Small intestine (tissue), 7 donors: ENCODE results near the gene GPT2. TPM values are rescaled to one million over a fixed set of nuclear protein-coding genes. Genes with fewer than 3 reads are reported as not detected.
"Not testable (repeated sequence)": the region's sequence is repeated elsewhere in the genome, so short reads cannot be mapped to it uniquely, and the experiment has no call there.

Experiments
- DNase-seq, 2 donors: peaks; one replicate each; pipeline versions ENCODE4 v3.0.0 to v3.0.0-alpha.2; 2013
- FAIRE-seq: peaks from 2 replicates; lab custom pipeline; 2012; peaks lifted over from hg19 to GRCh38; lab: Jason Lieb, UNC
- H3K27ac ChIP-seq, 3 donors: one replicate each; pipeline ENCODE4 v1.5.1; 2013; ENCODE audit warnings: low read length in 2 of 3, mild to moderate bottlenecking in 2 of 3, control low read depth in 1 of 3, inconsistent platforms in 1 of 3, low read depth in 1 of 3, moderate library complexity in 1 of 3
- H3K27me3 ChIP-seq, 3 donors: one replicate each; pipeline ENCODE4 v1.6.1; 2013; ENCODE audit warnings: low read length in 3 of 3, inconsistent platforms in 1 of 3; ENCODE audit not compliant: control insufficient read depth in 3 of 3, insufficient read depth in 3 of 3
- H3K36me3 ChIP-seq, 3 donors: one replicate each; pipeline ENCODE4 v1.6.1; 2013; ENCODE audit warnings: low read length in 3 of 3, inconsistent platforms in 1 of 3, low read depth in 1 of 3, mild to moderate bottlenecking in 1 of 3, moderate library complexity in 1 of 3; ENCODE audit not compliant: control insufficient read depth in 3 of 3, insufficient read depth in 2 of 3
- H3K4me1 ChIP-seq, 3 donors: one replicate each; pipeline ENCODE4 v1.6.1; 2013; ENCODE audit warnings: low read length in 2 of 3, inconsistent platforms in 1 of 3, low read depth in 1 of 3, mild to moderate bottlenecking in 1 of 3, moderate library complexity in 1 of 3; ENCODE audit not compliant: control insufficient read depth in 3 of 3, insufficient read depth in 2 of 3
- H3K4me3 ChIP-seq, 3 donors: one replicate each; pipeline ENCODE4 v1.5.1; 2013; ENCODE audit warnings: low read length in 3 of 3, control low read depth in 1 of 3, inconsistent platforms in 1 of 3, low read depth in 1 of 3, mild to moderate bottlenecking in 1 of 3, moderate library complexity in 1 of 3
- H3K9me3 ChIP-seq, 2 donors: one replicate each; pipeline ENCODE4 v1.6.1; 2013; ENCODE audit warnings: low read depth in 1 of 2, low read length in 1 of 2; ENCODE audit not compliant: control insufficient read depth in 2 of 2, insufficient read depth in 1 of 2
- WGBS, 3 donors: extraction: QIAGEN DNeasy Blood & Tissue Kit; methylation state at CpG; one replicate each; pipeline ENCODE4 v1.1.7; 2013; 5-methylcytosine and 5-hydroxymethylcytosine counted together
- polyA plus RNA-seq, 4 donors: library from polyadenylated mRNA; stranded (reverse) in 3 of 4; unstranded in 1 of 4; fragments of 200-250 nt in 3 of 4; fragments of 120-200 nt in 1 of 4; gene quantifications; one replicate each; pipeline versions ENCODE4 v1.2.1 to v1.2.3, GENCODE V29; 2013
- donor health status: healthy with polysubstance abuse.
- donor health status: control.
- donor health status: control.
- donor health status: Bipolar disorder and iron deficiency.
- donor health status: healthy.

GPT2 gene
- polyA plus RNA-seq, 4 donors = 2.2 to 25.4 (median 7.4) TPM

DNA sequence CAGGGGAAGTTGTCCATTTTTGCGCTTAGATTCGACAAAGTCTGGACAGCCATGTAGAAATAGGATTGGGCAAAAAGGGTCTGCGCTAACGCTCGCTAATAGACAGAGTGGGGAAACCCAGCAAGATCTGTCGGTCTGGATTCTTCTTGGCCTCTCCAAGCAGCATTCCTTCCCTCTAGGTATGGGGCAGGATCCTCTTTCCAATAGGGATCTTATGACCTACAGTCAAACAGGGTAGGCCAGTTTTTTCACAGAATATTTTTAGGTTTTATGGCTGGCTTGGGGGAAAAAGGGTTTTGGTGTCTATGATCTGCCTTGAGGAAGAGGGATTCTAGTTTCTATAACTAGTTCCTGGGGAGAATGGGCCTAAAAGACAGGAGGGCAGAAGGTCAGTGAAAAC, 26.0 kb upstream of the GPT2 start:
- WGBS, 3 donors = 97% methylated on average over 6 of the region's 6 CpGs
- H3K27me3 ChIP-seq = no peaks in the 10 kb centered on the region
- no peak overlapping the region for H3K4me3 ChIP-seq
- no peak for DNase-seq
- no peak for FAIRE-seq
- no peaks in the 10 kb centered on the region for H3K4me1 ChIP-seq
- H3K27ac ChIP-seq = no peak overlapping the region
- no peaks in the 10 kb centered on the region for H3K36me3 ChIP-seq
- H3K9me3 ChIP-seq = no peaks in the 10 kb centered on the region

- no peak overlapping the region for H3K27ac ChIP-seq
- peak in 1 of 2 donors; percentile 46 for DNase-seq
- H3K4me3 ChIP-seq = no peak overlapping the region
- no peaks in the 10 kb centered on the region for H3K27me3 ChIP-seq
- FAIRE-seq = no peak
- H3K36me3 ChIP-seq = no peaks in the 10 kb centered on the region
- WGBS, 3 donors = 54 to 68% (median 65%) methylated on average over 5 of the region's 5 CpGs
- H3K9me3 ChIP-seq = no peaks in the 10 kb centered on the region
- H3K4me1 ChIP-seq = no peaks in the 10 kb centered on the region
Measured at GRCh38 chr16:46859719-46860152, 24.4 kb upstream of the GPT2 start.

GRCh38 chr16:46862555-46863447, 21.4 kb upstream of the GPT2 start:
- DNase-seq (no peak), FAIRE-seq (no peak)
- H3K27me3 ChIP-seq = no peaks in the 10 kb centered on the region
- H3K4me3 ChIP-seq = no peak overlapping the region
- WGBS, 3 donors = 88 to 93% (median 89%) methylated on average over 16 of the region's 16 CpGs
- no peaks in the 10 kb centered on the region for H3K9me3 ChIP-seq
- H3K36me3 ChIP-seq = no peaks in the 10 kb centered on the region
- H3K27ac ChIP-seq = no peak overlapping the region
- H3K4me1 ChIP-seq = no peaks in the 10 kb centered on the region

DNA sequence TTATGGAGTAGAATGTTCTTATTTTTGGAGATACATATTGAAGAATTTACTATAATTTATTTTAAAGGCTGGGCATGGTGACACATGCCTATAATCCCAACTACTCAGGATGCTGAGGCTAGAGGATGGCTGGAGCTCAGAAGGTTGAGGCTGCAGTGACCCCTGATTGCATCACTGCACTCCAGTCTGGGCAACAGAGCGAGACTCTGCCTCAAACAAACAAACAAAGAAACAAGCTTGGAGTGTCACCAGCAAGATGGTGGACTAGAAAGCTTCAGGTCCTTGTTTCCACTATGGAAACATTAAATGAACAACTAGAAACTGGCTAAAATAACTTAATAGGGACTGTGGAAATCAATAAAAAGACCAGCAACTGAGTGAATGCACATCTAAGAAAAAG, 17.9 kb upstream of the GPT2 start:
- H3K36me3 ChIP-seq = no peaks in the 10 kb centered on the region
- WGBS, 3 donors = 76 to 85% (median 83%) methylated on average over 1 of the region's 1 CpG
- no peak for FAIRE-seq

GRCh38 chr16:46867486-46867885, 16.7 kb upstream of the GPT2 start:
- WGBS, 3 donors = 86 to 94% (median 86%) methylated on average over 2 of the region's 2 CpGs
- DNase-seq, H3K27me3 ChIP-seq, H3K9me3 ChIP-seq, H3K4me1 ChIP-seq, H3K4me3 ChIP-seq, H3K36me3 ChIP-seq, H3K27ac ChIP-seq, FAIRE-seq: not testable (repeated sequence)

More for the DNA sequence above, 17.9 kb upstream of the GPT2 start:
- Histone ChIP-seq H3K9me3 (no peaks in the 10 kb centered on the region), H3K4me3 (no peak overlapping the region), H3K27ac (no peak overlapping the region), H3K27me3 (peaks cover 0 to 1% (median 0%) of the 10 kb centered on the region in 3 donors), H3K4me1 (no peaks in the 10 kb centered on the region)
- no peak for DNase-seq

GRCh38 chr16:46868891-46869290, 15.3 kb upstream of the GPT2 start:
- H3K36me3 ChIP-seq, H3K4me3 ChIP-seq, H3K27ac ChIP-seq, H3K9me3 ChIP-seq, H3K27me3 ChIP-seq, H3K4me1 ChIP-seq, FAIRE-seq: not testable (repeated sequence)
- DNase-seq = peak; percentile 43 to 88
- 52 to 66% (median 55%) methylated on average over 2 of the region's 2 CpGs for WGBS, 3 donors

GRCh38 chr16:46871597-46871996, 12.6 kb upstream of the GPT2 start:
- Histone ChIP-seq H3K4me1 (no peaks in the 10 kb centered on the region), H3K27me3 (peaks cover 0 to 1% (median 0%) of the 10 kb centered on the region in 3 donors), H3K27ac (no peak overlapping the region), H3K9me3 (no peaks in the 10 kb centered on the region), H3K4me3 (no peak overlapping the region), H3K36me3 (no peaks in the 10 kb centered on the region)
- DNase-seq = no peak
- FAIRE-seq = no peak
- WGBS, 3 donors = 80 to 91% (median 81%) methylated on average over 8 of the region's 8 CpGs

GRCh38 chr16:46873201-46873600, 11.0 kb upstream of the GPT2 start:
- no peaks in the 10 kb centered on the region for H3K4me1 ChIP-seq
- FAIRE-seq (no peak), DNase-seq (no peak)
- no peak overlapping the region for H3K27ac ChIP-seq
- no peaks in the 10 kb centered on the region for H3K9me3 ChIP-seq
- no peaks in the 10 kb centered on the region for H3K36me3 ChIP-seq
- 85 to 98% (median 87%) methylated on average over 3 of the region's 3 CpGs for WGBS, 3 donors
- H3K4me3 ChIP-seq = no peak overlapping the region
- H3K27me3 ChIP-seq = peaks cover 0 to 1% (median 0%) of the 10 kb centered on the region in 3 donors
